Germinal center (tissue), 1 donor: Measurements from ENCODE around the gene EIF3D.
"Not testable (repeated sequence)": the region's sequence is repeated elsewhere in the genome, so short reads cannot be mapped to it uniquely, and the experiment has no call there.

ENCODE experiments used
- DNase-seq: peaks from one replicate; pipeline ENCODE4 v3.0.0; 2012; ENCODE audit warnings: mixed read lengths, low spot score

The EIF3D gene

GRCh38 chr22:36549033-36549432 is 20.1 kb upstream of the EIF3D start:
- no peak for DNase-seq

DNA sequence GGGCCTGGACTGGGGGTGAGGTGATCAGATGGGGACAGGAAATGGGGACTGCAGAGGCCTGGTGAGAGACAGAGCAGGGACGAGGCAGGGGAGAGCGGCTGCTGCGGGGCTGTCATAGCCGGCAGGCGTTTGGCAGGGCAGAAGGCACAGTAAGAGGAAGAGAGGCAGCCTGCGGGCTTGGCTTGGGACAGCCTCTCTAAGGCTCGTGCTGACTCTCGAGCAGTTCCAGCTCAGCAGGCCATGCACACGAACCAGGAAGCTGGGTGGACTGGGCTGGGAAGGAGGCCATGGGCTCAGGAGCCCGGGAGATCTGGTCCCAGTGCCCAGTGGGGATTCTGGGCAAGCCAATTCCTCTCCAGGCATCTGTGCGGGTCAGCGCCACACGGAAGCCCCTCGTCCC is 19.6 kb upstream of the EIF3D start:
- DNase-seq = no peak

DNA sequence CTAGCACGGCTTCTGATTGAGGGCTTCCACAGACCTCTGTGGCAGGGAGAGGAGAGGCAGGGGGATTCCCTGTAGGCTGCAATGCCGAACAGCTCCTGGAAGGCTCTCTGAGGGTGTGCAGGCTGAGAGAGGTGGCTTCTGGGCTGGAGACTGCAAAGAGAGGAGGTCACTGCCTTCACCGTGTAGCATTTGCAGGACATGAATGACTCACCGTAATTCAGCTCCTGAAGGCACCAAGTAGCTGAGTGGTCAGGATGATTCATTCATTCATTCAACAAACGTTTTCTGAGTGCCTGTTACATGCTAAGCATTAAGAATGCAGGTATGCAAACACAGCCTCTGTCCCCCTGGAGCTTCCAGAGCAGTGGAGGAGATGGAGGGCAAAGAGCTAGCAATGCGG is 18.0 kb upstream of the EIF3D start:
- DNase-seq = no peak

DNA sequence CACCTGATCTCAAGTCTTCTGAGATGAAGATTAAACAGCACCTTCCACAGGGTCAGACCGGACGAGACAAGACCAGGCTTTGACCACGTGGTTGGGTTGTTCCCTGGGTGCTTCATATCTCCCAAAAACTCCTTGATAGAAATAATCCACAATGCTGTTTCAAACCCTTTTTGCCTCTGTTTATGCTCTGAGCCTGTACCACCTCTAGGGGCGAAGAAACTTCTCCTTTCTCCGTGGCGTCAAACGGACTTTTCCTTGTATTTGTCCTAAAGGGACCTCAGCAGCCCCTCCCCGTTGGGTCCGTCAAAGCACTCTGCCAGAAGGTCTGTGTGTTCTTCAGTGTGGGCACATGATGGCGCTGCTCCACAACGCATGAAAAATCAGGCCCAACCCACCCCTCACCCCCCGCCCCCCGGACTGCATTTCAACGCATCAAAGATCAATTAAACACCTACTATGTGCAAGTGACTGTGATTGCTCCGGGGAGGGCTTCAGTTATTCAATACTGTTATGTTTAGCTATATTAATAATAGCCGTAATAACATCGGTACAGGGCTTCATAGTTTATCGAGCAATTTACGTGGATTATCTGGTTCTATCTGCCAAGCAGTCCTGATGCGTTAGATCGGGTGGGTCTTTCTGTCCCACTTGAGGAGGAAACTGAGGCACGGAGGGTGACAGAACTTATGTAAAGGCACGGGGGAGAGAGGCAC is 17.3 kb upstream of the EIF3D start:
- peak; percentile 57 for DNase-seq

- no peak for DNase-seq
These were observed 15.2 kb upstream of the EIF3D start for GRCh38 chr22:36544107-36544620.

GRCh38 chr22:36541831-36542411 is 13.0 kb upstream of the EIF3D start:
- DNase-seq = no peak

GRCh38 chr22:36540867-36541642 is 12.1 kb upstream of the EIF3D start:
- DNase-seq = no peak

DNA sequence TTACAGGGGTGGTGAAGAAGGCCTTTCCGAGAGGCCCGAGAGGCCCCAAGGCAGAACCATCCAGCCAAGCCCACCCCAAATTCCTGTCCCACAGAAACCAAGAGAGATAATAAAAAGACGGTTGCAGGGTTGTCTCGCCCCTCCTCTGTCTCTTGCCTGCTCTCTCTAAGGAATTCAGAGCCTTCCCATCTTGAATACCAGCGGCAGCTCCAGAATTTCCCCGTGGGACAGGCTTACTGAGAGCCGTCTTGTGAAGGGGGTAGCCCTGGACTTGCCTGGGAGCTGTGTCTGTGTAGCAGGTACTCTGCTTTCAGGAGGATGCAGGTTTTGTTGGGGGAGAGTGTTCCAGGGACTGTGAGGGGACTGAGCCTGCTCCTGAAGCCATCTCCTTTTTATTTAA is 9.6 kb upstream of the EIF3D start:
- no peak for DNase-seq

DNA sequence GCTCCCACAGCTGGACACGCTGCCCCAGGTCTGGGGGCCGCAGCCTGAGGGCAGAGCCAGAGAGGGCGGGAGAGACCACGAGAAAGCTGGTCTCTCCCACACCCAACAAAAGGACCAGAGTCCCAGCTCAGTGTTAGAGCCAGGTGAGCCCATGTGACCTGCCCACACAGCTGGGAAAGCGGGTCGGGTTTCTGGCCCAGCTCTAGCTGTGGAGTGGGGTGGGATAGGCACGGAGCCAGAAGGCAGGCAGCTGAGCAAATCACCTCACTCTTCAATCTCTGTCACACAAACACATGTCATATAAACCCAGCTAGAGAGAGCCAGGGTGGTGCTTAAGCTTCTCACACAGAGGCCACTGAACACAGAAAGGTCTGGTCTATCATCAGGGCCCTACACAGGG is 7.8 kb upstream of the EIF3D start:
- DNase-seq = no peak

DNA sequence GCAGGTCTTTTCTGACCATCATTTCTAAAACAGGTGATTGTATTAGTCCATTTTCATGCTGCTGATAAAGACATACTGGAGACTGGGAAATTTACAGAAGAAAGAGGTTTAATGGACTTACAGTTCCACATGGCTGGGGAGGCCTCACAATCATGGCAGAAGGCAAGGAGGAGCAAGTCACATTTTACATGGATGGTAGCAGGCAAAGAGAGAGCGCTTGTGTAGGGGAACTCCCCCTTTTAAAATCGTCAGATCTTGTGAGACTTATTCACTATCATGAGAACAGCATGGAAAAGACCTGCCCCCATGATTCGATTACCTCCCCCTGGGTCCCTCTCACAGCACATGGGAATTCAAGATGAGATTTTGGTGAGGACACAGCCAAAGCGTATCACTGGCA is 4.4 kb upstream of the EIF3D start:
- not testable (repeated sequence) for DNase-seq

DNA sequence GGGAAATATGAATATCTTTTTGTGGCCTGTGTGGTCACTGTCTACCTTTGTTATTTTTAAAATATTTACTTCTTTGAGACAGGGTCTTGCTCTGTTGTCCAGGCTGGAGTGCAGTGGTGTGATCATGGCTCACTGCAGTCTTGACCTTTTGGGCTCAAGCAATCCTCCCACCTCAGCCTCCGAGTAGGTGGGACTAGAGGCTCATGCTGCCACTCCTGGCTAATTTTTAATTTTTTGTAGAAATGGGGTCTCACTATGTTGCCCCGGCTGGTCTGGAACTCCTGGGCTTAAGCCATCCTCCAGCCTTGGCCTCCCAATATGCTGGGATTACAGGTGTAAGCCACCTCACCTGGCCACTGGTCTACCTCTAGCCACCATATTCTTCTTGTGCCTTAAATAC is 3.5 kb upstream of the EIF3D start:
- DNase-seq = no peak

DNA sequence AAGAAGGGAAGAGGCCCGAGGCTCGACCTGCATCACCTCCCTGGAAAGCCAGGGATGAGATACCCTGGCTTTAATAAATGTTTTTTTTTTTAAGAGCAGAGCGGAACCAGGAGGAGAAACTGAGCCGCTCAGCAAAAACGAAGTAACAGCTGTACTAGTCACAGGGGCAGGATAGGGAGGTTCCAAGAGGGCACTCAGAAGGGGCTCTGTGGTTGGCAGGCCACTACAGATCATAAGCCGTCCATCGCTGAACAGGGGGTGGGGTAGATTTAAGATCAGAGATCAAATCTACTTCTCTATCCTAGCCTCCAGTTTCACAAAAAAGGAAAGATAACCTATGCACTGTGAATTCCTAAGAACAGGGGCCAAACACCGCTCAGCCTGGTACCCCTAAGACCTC is 625 bp downstream of the EIF3D start:
- no peak for DNase-seq

DNA sequence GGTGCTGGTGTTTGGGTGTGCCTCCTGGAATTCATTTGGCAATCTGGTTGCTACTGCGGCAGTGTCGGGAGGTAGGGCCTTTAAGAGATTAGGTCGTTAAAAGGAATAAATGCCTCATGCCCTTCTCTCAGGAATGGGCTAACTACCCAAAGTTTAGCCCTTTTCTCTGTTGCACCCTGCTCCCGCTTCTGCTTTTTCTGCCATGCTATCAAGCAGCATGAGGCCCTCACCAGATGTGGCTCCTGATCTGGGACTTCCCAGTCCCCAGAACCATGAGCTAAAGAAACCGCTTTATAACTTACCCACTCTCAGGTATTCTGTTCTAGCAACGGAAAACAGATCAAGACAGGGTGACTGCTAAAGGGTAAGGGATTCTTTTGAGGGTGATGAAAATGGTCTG is 6.3 kb downstream of the EIF3D start:
- no peak for DNase-seq

DNA sequence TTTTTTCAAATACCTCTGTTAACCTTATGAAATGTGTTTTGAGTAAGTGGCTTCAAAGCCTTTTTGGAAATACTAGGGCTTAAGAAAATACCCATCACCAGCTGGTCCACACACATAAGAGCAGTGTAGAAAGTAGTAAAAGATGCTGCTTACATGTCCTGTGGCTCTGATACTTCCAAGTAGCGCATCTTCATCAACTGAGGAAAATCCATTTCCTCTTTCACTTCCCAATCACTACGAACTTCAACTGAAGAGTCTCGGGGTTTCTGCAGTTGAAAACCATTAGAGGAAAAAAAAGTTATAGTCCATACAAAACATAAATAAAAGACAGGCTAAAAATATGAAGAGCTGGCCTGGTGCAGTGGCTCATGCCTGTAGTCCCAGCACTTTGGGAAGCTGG is 8.5 kb downstream of the EIF3D start:
- no peak for DNase-seq

GRCh38 chr22:36519906-36520305 is 9.1 kb downstream of the EIF3D start:
- DNase-seq = not testable (repeated sequence)

DNA sequence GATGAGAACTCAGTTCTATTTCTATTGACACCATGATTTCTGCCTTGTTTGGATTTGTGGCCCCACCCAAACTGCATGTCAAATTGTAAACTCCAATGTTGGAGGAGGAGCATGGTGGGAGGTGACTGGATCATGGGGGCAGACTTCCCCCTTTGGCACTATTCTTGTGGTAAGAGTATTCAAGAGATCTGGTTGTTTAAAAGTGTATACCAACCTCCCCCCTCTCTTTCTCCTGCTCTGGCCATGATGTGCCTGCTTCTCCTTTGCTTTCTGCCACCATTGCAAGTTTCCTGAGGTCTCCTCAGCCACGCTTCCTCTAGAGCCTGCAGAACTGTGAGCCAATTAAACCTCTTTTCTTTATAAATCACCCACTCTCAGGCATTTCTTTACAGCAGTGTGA is 14.2 kb downstream of the EIF3D start:
- DNase-seq = no peak

- DNase-seq = no peak
These were observed 16.0 kb downstream of the EIF3D start for GRCh38 chr22:36512991-36513390.

DNA sequence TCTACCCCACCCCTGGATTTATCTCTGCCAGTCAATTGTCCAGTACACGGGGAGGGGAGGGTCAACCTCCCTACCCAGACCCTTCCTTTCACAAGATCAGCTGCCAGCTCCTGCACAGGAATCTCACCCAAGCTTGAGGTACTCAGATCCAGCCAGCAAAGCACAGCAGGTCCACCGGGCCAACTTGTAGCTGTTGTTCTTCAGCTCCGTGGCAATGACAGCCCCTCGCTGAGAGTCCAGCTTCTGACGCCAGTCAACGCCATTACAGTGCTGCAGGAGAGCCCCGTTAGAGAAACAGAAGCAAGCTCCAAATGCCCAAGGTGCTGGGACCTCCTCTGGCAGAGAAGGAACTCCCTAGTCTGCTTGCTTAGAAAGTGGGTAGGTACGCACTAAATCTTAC is 16.6 kb downstream of the EIF3D start:
- DNase-seq = no peak

GRCh38 chr22:36510966-36511881 is 17.7 kb downstream of the EIF3D start:
- DNase-seq = peak; percentile 49

DNA sequence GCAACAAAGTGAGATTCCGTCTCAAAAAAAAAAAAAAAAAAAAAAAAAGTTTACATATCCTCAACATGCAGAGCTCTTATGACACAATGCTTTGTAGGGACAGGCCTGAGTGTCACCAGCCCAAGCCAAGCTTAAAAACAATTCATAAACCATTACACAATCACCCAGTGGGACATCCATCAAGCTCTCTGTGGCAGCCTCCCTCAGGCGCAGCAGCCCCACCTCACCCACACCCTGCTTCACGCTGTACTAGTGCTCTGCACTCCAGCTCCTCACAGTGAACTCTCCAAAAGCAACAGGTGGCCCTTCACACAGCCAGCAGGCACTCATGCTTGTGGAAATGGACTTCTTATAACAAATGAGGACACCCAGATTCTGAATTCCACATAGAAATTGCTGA is 18.6 kb downstream of the EIF3D start:
- no peak for DNase-seq

DNA sequence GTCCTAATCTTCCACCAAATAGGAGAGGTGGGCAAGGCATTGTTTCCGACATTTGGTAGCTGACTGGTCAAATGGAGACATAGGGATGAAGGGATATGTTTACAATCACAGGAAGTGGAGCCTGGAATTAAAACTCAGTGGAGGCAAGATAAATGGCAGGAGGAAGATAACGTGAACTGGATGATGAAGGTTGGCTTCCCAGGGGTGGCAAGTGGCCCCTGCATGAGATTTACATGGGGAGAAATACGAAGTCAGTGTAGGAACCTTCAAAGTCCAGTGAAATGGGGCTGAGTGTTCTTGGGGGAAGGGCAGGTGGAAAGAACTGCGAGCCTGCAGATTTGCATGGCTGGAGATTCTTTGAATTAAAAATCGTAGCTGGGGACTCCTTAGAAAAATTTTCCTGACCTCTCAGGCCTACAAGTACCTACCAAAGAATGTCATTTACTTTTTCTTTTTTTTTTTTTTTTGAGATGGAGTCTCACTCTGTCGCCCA is 21.4 kb downstream of the EIF3D start:
- no peak for DNase-seq
